ENCODE data around the gene ZNF718. TPM values are rescaled to one million over a fixed set of nuclear protein-coding genes. Genes with fewer than 3 reads are reported as not detected.
"Not testable (repeated sequence)": the region's sequence is repeated elsewhere in the genome, so short reads cannot be mapped to it uniquely, and the experiment has no call there.

Gene ZNF718
- total RNA-seq, 1 experiment from 2014 or later: 3.4 TPM

GRCh38 chr4:211033-211511, 86.8 kb downstream of the ZNF718 start:
- in situ Hi-C loops (cut with HindIII; ENCODE audit: low pct_unique_long_range_greater_than_20kb, low sequenced_read_pairs): no loop called here
- DNase-seq (ENCODE audit: low read depth, low spot score): no peak

- in situ Hi-C loops (cut with HindIII; ENCODE audit: low pct_unique_long_range_greater_than_20kb, low sequenced_read_pairs): no loop called here
- no peak for DNase-seq (ENCODE audit: low read depth, low spot score)
Measured at GRCh38 chr4:212438-213188, 88.3 kb downstream of the ZNF718 start.

- DNase-seq (ENCODE audit: low read depth, low spot score); in situ Hi-C loops (cut with HindIII; ENCODE audit: low pct_unique_long_range_greater_than_20kb, low sequenced_read_pairs): not testable (repeated sequence)
Measured at GRCh38 chr4:213189-213535, 88.9 kb downstream of the ZNF718 start.

Other genes with a start within 250 kb of the ZNF718 start
- gene ZNF595, start 71.2 kb upstream of the ZNF718 start, total RNA-seq (2014; rRNA removed; shearing (Covaris generic)): 28.2 and 29.0 TPM in 2 replicates
- 0.08 TPM in 1 of 2 replicates, not detected in the other for gene ZNF732, start 181.0 kb downstream of the ZNF718 start, total RNA-seq (2014; rRNA removed; shearing (Covaris generic))
- gene ZNF141, start 213.3 kb downstream of the ZNF718 start, total RNA-seq (2014; rRNA removed; shearing (Covaris generic)): 20.8 and 22.1 TPM in 2 replicates

Data from SK-MEL-5 (cell line).